Measurements from ENCODE around the gene CUBN.

The CUBN gene

GRCh38 chr10:16944986-16945385, 184.6 kb downstream of the CUBN start:
- Histone ChIP-seq H3K27me3 (ENCODE audit: insufficient read depth, low read length, poor library complexity) (no peaks in the 10 kb centered on the region), H3K27ac (ENCODE audit: low read depth, low read length) (no peak overlapping the region), H3K23ac (ENCODE audit: low read length) (no peak overlapping the region), H3K36me3 (ENCODE audit: control insufficient read depth, insufficient read depth, low read length) (no peaks in the 10 kb centered on the region), H3K18ac (ENCODE audit: low read length) (no peak overlapping the region), H3K9ac (ENCODE audit: low read length) (no peak overlapping the region), H3K4me2 (ENCODE audit: low read length) (no peak overlapping the region), H2BK120ac (ENCODE audit: low read depth, low read length) (no peak overlapping the region), H4K8ac (ENCODE audit: low read depth, low read length) (no peak overlapping the region), H2BK15ac (replicated peaks; ENCODE audit: low read depth) (peak overlapping the region; percentile 57), H3K4ac (ENCODE audit: low read depth, low read length) (no peak overlapping the region), H3K4me3 (ENCODE audit: low read length) (no peak overlapping the region), H2AK5ac (ENCODE audit: low read length) (no peak overlapping the region), H2BK5ac (ENCODE audit: low read length) (no peak overlapping the region), H3K79me2 (ENCODE audit: control insufficient read depth, insufficient read depth, low read length) (no peaks in the 10 kb centered on the region), H3K56ac (ENCODE audit: low read length) (no peak overlapping the region), H4K5ac (ENCODE audit: low read length) (no peak overlapping the region), H3K79me1 (ENCODE audit: low read length) (no peaks in the 10 kb centered on the region), H3K4me1 (ENCODE audit: control insufficient read depth, low read depth, low read length) (no peaks in the 10 kb centered on the region)
- WGBS (ENCODE audit: extremely low coverage, insufficient coverage, low lambda C conversion rate) = no CpG with 5 or more reads among the region's 1 CpG
- peak; percentile 7 for DNase-seq

DNA sequence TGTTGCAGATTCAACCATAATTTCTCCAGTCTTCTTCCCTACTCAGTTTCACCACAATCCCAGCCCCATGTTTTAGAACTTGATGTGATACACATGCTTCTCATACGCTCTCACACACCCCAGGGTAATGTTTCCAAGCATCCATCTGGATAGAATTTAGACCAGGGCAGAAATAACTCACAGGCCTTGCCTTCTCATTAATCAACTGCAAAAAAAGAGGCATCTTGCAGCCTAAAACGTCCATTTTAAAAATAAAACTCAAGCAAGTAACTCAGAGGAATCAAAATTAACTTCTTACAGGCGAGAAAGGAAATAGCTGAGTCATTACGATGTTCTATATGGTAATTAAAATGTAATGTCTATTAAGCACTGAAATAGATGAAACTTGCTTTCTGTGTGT, 185.2 kb downstream of the CUBN start:
- WGBS (ENCODE audit: extremely low coverage, insufficient coverage, low lambda C conversion rate) = no CpG with 5 or more reads among the region's 4 CpGs
- no peak for DNase-seq

DNA sequence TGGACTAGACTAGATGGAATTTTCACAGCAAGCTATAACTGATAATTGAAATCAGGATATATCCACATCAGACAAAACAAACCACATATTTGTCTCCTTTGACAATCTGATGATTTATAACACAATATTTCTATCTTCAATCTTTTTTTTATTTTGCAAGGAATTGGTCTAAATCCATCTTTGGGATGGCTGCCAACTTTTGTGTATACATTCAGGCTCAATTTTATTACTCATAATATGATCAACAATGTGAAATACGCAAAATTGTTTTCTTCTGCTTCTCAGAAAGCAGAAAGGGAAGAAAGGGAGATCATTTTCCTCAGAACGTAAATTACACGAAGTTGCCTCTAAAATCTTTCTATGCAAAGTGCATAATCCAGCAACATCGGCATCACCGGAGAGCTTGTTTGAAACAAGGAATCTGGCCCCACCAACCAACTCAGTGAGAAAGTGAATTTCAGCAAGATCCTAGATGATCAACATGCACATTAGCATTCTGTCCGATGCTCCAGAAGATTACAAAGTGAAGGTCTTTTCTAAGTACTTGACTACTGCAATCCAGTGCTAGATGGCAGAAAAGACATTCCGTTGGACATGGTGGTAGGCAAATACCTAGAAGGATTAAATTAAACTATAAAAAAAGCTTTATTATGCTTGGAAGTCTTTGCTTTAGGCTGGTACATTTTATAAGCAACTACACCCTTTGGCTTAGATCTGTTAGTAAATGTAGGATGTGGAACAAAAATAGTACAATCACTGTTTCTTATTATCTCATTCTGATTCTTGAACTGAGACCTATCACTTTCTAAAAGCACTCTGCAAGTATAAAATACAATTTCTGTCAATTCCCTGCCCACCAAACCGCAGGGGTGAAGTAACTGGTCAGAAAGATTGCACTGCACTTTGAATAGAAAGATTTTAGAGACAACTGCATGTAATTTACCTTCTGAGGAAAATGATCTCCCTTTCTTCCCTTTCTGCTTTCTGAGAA, 186.0 kb downstream of the CUBN start:
- Histone ChIP-seq H3K9ac (ENCODE audit: low read length) (no peak overlapping the region), H2BK15ac (replicated peaks; ENCODE audit: low read depth) (peak overlapping the region; percentile 25), H2BK5ac (ENCODE audit: low read length) (no peak overlapping the region), H3K36me3 (ENCODE audit: control insufficient read depth, insufficient read depth, low read length) (no peaks in the 10 kb centered on the region), H3K18ac (ENCODE audit: low read length) (no peak overlapping the region), H3K27me3 (ENCODE audit: insufficient read depth, low read length, poor library complexity) (no peaks in the 10 kb centered on the region), H3K56ac (ENCODE audit: low read length) (no peak overlapping the region), H3K79me1 (ENCODE audit: low read length) (no peaks in the 10 kb centered on the region), H3K4me3 (ENCODE audit: low read length) (no peak overlapping the region), H3K4me2 (ENCODE audit: low read length) (no peak overlapping the region), H2AK5ac (ENCODE audit: low read length) (no peak overlapping the region), H3K27ac (ENCODE audit: low read depth, low read length) (no peak overlapping the region), H3K4ac (ENCODE audit: low read depth, low read length) (no peak overlapping the region), H4K5ac (ENCODE audit: low read length) (no peak overlapping the region), H2BK120ac (ENCODE audit: low read depth, low read length) (no peak overlapping the region), H3K79me2 (ENCODE audit: control insufficient read depth, insufficient read depth, low read length) (no peaks in the 10 kb centered on the region), H3K4me1 (ENCODE audit: control insufficient read depth, low read depth, low read length) (no peaks in the 10 kb centered on the region), H3K23ac (ENCODE audit: low read length) (no peak overlapping the region), H4K8ac (ENCODE audit: low read depth, low read length) (no peak overlapping the region)
- DNase-seq = no peak
- no CpG with 5 or more reads among the region's 8 CpGs for WGBS (ENCODE audit: extremely low coverage, insufficient coverage, low lambda C conversion rate)

More for the DNA sequence above, 185.2 kb downstream of the CUBN start:
- H3K79me1 ChIP-seq (ENCODE audit: low read length) = no peaks in the 10 kb centered on the region
- no peaks in the 10 kb centered on the region for H3K79me2 ChIP-seq (ENCODE audit: control insufficient read depth, insufficient read depth, low read length)
- H3K4me1 ChIP-seq (ENCODE audit: control insufficient read depth, low read depth, low read length) = no peaks in the 10 kb centered on the region
- no peak overlapping the region for H3K4ac ChIP-seq (ENCODE audit: low read depth, low read length)
- no peaks in the 10 kb centered on the region for H3K36me3 ChIP-seq (ENCODE audit: control insufficient read depth, insufficient read depth, low read length)
- H3K4me3 ChIP-seq (ENCODE audit: low read length) = no peak overlapping the region
- no peak overlapping the region for H2AK5ac ChIP-seq (ENCODE audit: low read length)
- no peak overlapping the region for H4K5ac ChIP-seq (ENCODE audit: low read length)
- H3K27me3 ChIP-seq (ENCODE audit: insufficient read depth, low read length, poor library complexity) = no peaks in the 10 kb centered on the region
- peak overlapping the region; percentile 40 for H3K56ac ChIP-seq (ENCODE audit: low read length)
- no peak overlapping the region for H3K23ac ChIP-seq (ENCODE audit: low read length)
- H2BK120ac ChIP-seq (ENCODE audit: low read depth, low read length) = no peak overlapping the region
- H3K9ac ChIP-seq (ENCODE audit: low read length) = no peak overlapping the region
- H4K8ac ChIP-seq (ENCODE audit: low read depth, low read length) = no peak overlapping the region
- H3K4me2 ChIP-seq (ENCODE audit: low read length) = no peak overlapping the region
- H3K27ac ChIP-seq (ENCODE audit: low read depth, low read length) = no peak overlapping the region
- H2BK5ac ChIP-seq (ENCODE audit: low read length) = no peak overlapping the region
- H3K18ac ChIP-seq (ENCODE audit: low read length) = peak overlapping the region; percentile 84
- no peak overlapping the region for H2BK15ac ChIP-seq (replicated peaks; ENCODE audit: low read depth)

GRCh38 chr10:16942381-16943078, 187.1 kb downstream of the CUBN start:
- Histone ChIP-seq H3K27ac (ENCODE audit: low read depth, low read length) (no peak overlapping the region), H3K18ac (ENCODE audit: low read length) (no peak overlapping the region), H2BK15ac (replicated peaks; ENCODE audit: low read depth) (no peak overlapping the region), H4K8ac (ENCODE audit: low read depth, low read length) (no peak overlapping the region), H2BK5ac (ENCODE audit: low read length) (no peak overlapping the region), H2AK5ac (ENCODE audit: low read length) (no peak overlapping the region), H3K79me2 (ENCODE audit: control insufficient read depth, insufficient read depth, low read length) (no peaks in the 10 kb centered on the region), H3K4me1 (ENCODE audit: control insufficient read depth, low read depth, low read length) (no peaks in the 10 kb centered on the region), H3K4ac (ENCODE audit: low read depth, low read length) (no peak overlapping the region), H3K79me1 (ENCODE audit: low read length) (no peaks in the 10 kb centered on the region), H3K4me3 (ENCODE audit: low read length) (no peak overlapping the region), H3K23ac (ENCODE audit: low read length) (no peak overlapping the region), H4K5ac (ENCODE audit: low read length) (no peak overlapping the region), H3K27me3 (ENCODE audit: insufficient read depth, low read length, poor library complexity) (no peaks in the 10 kb centered on the region), H3K9ac (ENCODE audit: low read length) (no peak overlapping the region), H3K56ac (ENCODE audit: low read length) (peak overlapping the region; percentile 25), H3K36me3 (ENCODE audit: control insufficient read depth, insufficient read depth, low read length) (no peaks in the 10 kb centered on the region), H3K4me2 (ENCODE audit: low read length) (no peak overlapping the region), H2BK120ac (ENCODE audit: low read depth, low read length) (no peak overlapping the region)
- no peak for DNase-seq
- 100% methylated on average over 1 of the region's 4 CpGs for WGBS (ENCODE audit: extremely low coverage, insufficient coverage, low lambda C conversion rate)

- no peaks in the 10 kb centered on the region for H3K4me1 ChIP-seq (ENCODE audit: control insufficient read depth, low read depth, low read length)
- H3K27me3 ChIP-seq (ENCODE audit: insufficient read depth, low read length, poor library complexity) = no peaks in the 10 kb centered on the region
- no peaks in the 10 kb centered on the region for H3K79me2 ChIP-seq (ENCODE audit: control insufficient read depth, insufficient read depth, low read length)
- no peak overlapping the region for H2BK120ac ChIP-seq (ENCODE audit: low read depth, low read length)
- no peak overlapping the region for H3K23ac ChIP-seq (ENCODE audit: low read length)
- no peak overlapping the region for H3K18ac ChIP-seq (ENCODE audit: low read length)
- H3K36me3 ChIP-seq (ENCODE audit: control insufficient read depth, insufficient read depth, low read length) = no peaks in the 10 kb centered on the region
- no peak overlapping the region for H3K4me3 ChIP-seq (ENCODE audit: low read length)
- H2AK5ac ChIP-seq (ENCODE audit: low read length) = no peak overlapping the region
- no peak overlapping the region for H3K9ac ChIP-seq (ENCODE audit: low read length)
- WGBS (ENCODE audit: extremely low coverage, insufficient coverage, low lambda C conversion rate) = no CpG with 5 or more reads among the region's 4 CpGs
- no peak overlapping the region for H4K5ac ChIP-seq (ENCODE audit: low read length)
- H3K4ac ChIP-seq (ENCODE audit: low read depth, low read length) = no peak overlapping the region
- no peak overlapping the region for H2BK15ac ChIP-seq (replicated peaks; ENCODE audit: low read depth)
- no peaks in the 10 kb centered on the region for H3K79me1 ChIP-seq (ENCODE audit: low read length)
- no peak overlapping the region for H4K8ac ChIP-seq (ENCODE audit: low read depth, low read length)
- H3K56ac ChIP-seq (ENCODE audit: low read length) = no peak overlapping the region
- H3K4me2 ChIP-seq (ENCODE audit: low read length) = no peak overlapping the region
- DNase-seq = no peak
- no peak overlapping the region for H2BK5ac ChIP-seq (ENCODE audit: low read length)
- no peak overlapping the region for H3K27ac ChIP-seq (ENCODE audit: low read depth, low read length)
These were observed 187.7 kb downstream of the CUBN start for GRCh38 chr10:16941870-16942269.
